ENCODE results near the gene C2orf81.

The C2orf81 gene

GRCh38 chr2:74417763-74418162 is 3.7 kb downstream of the C2orf81 start:
- no peaks in the 10 kb centered on the region for H3K9me3 ChIP-seq (ENCODE audit: control insufficient read depth, insufficient read depth, low read length)
- TF ChIP-seq EZH2phosphoT487 (IDR thresholded peaks at IDR 0.05; ENCODE audit: borderline replicate concordance, low read length) (no peak), CTCF (IDR thresholded peaks at IDR 0.05; ENCODE audit: low read depth, low read length, poor library complexity, severe bottlenecking) (no peak)
- H4K20me1 ChIP-seq (ENCODE audit: control insufficient read depth, insufficient read depth, low read depth, low read length), result no peaks in the 10 kb centered on the region
- H3K4me1 ChIP-seq (ENCODE audit: control insufficient read depth, low read length), result peaks cover 68% of the 10 kb centered on the region
- no peak overlapping the region for H3K4me3 ChIP-seq (ENCODE audit: low read length)
- H3K9me2 ChIP-seq (replicated peaks; ENCODE audit: control insufficient read depth, low read length), result no peaks in the 10 kb centered on the region
- H3K36me3 ChIP-seq (ENCODE audit: control insufficient read depth, low read length), result no peaks in the 10 kb centered on the region
- 0 out of 2 replicates have a peak, but pooled peaks cover 7% of the 10 kb centered on the region for H3F3A ChIP-seq (ENCODE audit: control insufficient read depth, insufficient read depth)
- H3K4me2 ChIP-seq (ENCODE audit: low read length), result no peak overlapping the region
- H3K27me3 ChIP-seq (ENCODE audit: control insufficient read depth, low read length), result peaks cover 17% of the 10 kb centered on the region
- H3K79me2 ChIP-seq (ENCODE audit: control insufficient read depth, low read length), result peaks cover 8% of the 10 kb centered on the region
- H3K27ac ChIP-seq (ENCODE audit: low read depth, low read length), result no peak overlapping the region

DNA sequence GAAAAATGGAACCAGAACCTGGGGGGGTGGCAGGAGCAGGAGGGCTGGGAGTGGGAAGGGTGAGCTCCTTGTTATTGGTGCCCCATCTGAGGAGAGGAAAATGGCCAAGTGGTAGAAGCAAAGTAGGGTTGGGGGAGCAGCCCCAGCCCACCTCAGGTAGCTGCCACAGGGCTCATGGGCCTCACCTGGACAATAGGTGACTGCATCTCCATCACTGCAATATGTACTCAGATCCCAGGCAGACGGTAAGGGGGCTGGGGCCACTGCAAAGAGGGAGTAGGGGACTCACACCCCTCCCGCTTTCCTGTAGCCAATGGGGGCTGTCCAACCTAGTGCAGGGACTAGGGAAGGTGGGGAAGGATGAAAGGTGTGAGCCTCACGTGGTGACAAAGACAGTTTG is 4.2 kb downstream of the C2orf81 start:
- Histone ChIP-seq H3K27ac (ENCODE audit: low read depth, low read length) (no peak overlapping the region), H3K79me2 (ENCODE audit: control insufficient read depth, low read length) (peaks cover 6% of the 10 kb centered on the region), H3K9me3 (ENCODE audit: control insufficient read depth, insufficient read depth, low read length) (no peaks in the 10 kb centered on the region), H4K20me1 (ENCODE audit: control insufficient read depth, insufficient read depth, low read depth, low read length) (no peaks in the 10 kb centered on the region), H3K36me3 (ENCODE audit: control insufficient read depth, low read length) (no peaks in the 10 kb centered on the region), H3K4me2 (ENCODE audit: low read length) (no peak overlapping the region), H3K9me2 (replicated peaks; ENCODE audit: control insufficient read depth, low read length) (no peaks in the 10 kb centered on the region), H3K4me3 (ENCODE audit: low read length) (no peak overlapping the region), H3K27me3 (ENCODE audit: control insufficient read depth, low read length) (peaks cover 17% of the 10 kb centered on the region), H3F3A (ENCODE audit: control insufficient read depth, insufficient read depth) (0 out of 2 replicates have a peak, but pooled peaks cover 7% of the 10 kb centered on the region), H3K4me1 (ENCODE audit: control insufficient read depth, low read length) (peaks cover 62% of the 10 kb centered on the region)
- no peak for TF ChIP-seq CTCF (IDR thresholded peaks at IDR 0.05; ENCODE audit: low read depth, low read length, poor library complexity, severe bottlenecking)
- no peak for TF ChIP-seq EZH2phosphoT487 (IDR thresholded peaks at IDR 0.05; ENCODE audit: borderline replicate concordance, low read length)

DNA sequence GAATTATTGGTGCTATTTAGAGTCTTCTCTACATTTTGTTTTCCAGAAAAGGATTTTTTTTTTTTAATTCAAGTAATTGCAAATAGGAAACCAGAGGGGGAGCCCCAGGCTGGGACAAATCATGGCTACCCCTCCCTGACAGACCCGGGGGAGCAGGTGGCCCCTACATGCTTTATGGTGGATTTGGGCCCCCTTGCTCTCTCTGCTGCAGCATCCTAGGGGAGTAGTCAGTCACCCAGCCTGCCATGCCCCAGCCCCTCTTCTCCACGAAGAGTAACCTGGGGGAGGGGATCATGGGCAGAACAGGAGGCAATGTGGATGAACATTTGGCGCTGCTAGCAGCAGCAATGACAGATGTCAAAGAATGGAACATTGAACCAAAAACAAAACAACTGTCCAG is 4.6 kb downstream of the C2orf81 start:
- peak; percentile 22 for TF ChIP-seq CTCF (IDR thresholded peaks at IDR 0.05; ENCODE audit: low read depth, low read length, poor library complexity, severe bottlenecking)
- no peak for TF ChIP-seq EZH2phosphoT487 (IDR thresholded peaks at IDR 0.05; ENCODE audit: borderline replicate concordance, low read length)
- Histone ChIP-seq H3F3A (ENCODE audit: control insufficient read depth, insufficient read depth) (0 out of 2 replicates have a peak, but pooled peaks cover 7% of the 10 kb centered on the region), H3K27ac (ENCODE audit: low read depth, low read length) (no peak overlapping the region), H3K4me2 (ENCODE audit: low read length) (no peak overlapping the region), H3K4me1 (ENCODE audit: control insufficient read depth, low read length) (peaks cover 60% of the 10 kb centered on the region), H3K79me2 (ENCODE audit: control insufficient read depth, low read length) (peaks cover 2% of the 10 kb centered on the region), H3K27me3 (ENCODE audit: control insufficient read depth, low read length) (peaks cover 17% of the 10 kb centered on the region), H3K9me3 (ENCODE audit: control insufficient read depth, insufficient read depth, low read length) (no peaks in the 10 kb centered on the region), H3K4me3 (ENCODE audit: low read length) (no peak overlapping the region), H3K36me3 (ENCODE audit: control insufficient read depth, low read length) (no peaks in the 10 kb centered on the region), H3K9me2 (replicated peaks; ENCODE audit: control insufficient read depth, low read length) (no peaks in the 10 kb centered on the region), H4K20me1 (ENCODE audit: control insufficient read depth, insufficient read depth, low read depth, low read length) (no peaks in the 10 kb centered on the region)

Data from DOHH2 (cell line).